ENCODE results near the gene FOXE3. TPM values are rescaled to one million over a fixed set of nuclear protein-coding genes. Genes with fewer than 3 reads are reported as not detected.

FOXE3 gene
- total and polyA plus RNA-seq, 9 donors, result not detected

- DNase-seq, result no peak
- Histone ChIP-seq H3K27me3 (no peaks in the 10 kb centered on the region), H3K4me3 (no peak overlapping the region), H3K9me3 (no peaks in the 10 kb centered on the region), H3K36me3 (no peaks in the 10 kb centered on the region), H3K27ac (no peak overlapping the region), H3K4me1 (ENCODE audit: insufficient read depth) (no peaks in the 10 kb centered on the region)
- WGBS, 3 donors, result 78 to 93% (median 92%) methylated on average over 6 of the region's 6 CpGs
- intact Hi-C loops (cut with DNase I), result no loop called here
- TF ChIP-seq EP300 (IDR thresholded peaks at IDR 0.05), result no peak
- TF ChIP-seq POLR2A (IDR thresholded peaks at IDR 0.05), result no peak
These were observed 19.4 kb upstream of the FOXE3 start for GRCh38 chr1:47396671-47397196.

DNA sequence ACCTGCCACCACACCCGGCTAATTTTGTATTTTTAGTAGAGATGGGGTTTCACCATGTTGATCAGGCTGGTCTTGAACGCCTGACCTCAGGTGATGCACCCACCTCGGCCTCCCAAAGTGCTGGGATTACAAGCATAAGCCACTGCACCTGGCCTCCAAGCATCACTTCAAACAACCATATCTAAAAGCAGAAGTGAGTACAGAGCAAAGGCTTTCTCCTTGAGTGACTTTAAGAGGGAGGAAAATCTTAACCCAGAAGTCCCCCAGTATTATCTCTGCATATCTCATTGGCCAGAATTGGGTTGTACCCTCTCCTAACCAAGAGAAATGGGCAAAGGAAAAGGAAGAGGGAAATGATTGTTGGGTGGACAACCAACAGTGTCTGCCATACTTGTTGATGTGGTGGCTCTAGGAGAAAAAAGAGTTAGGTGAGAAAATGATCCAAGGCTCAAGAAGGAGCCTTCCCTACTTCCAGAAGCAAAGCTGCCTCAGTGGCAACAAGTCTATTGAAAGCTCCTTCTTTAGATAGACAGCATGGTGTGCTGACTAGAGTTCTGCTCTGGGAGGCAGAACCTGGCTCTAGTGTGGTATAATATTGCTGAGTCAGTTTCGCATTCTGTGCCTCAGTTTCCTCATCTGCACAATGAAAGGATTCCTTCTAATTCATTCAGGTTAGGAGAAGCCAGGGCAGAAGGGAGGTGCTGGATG is 16.8 kb upstream of the FOXE3 start:
- H3K27me3 ChIP-seq, result no peaks in the 10 kb centered on the region
- no peak overlapping the region for H3K27ac ChIP-seq
- 92 to 93% (median 93%) methylated on average over 4 of the region's 4 CpGs for WGBS, 3 donors
- intact Hi-C loops (cut with DNase I), result no loop called here
- DNase-seq, result no peak
- no peaks in the 10 kb centered on the region for H3K4me1 ChIP-seq (ENCODE audit: insufficient read depth)
- H3K4me3 ChIP-seq, result no peak overlapping the region
- H3K36me3 ChIP-seq, result no peaks in the 10 kb centered on the region
- no peak for TF ChIP-seq POLR2A (IDR thresholded peaks at IDR 0.05)
- TF ChIP-seq EP300 (IDR thresholded peaks at IDR 0.05), result no peak
- TF ChIP-seq CTCF (IDR thresholded peaks at IDR 0.05), result no peak
- no peaks in the 10 kb centered on the region for H3K9me3 ChIP-seq

DNA sequence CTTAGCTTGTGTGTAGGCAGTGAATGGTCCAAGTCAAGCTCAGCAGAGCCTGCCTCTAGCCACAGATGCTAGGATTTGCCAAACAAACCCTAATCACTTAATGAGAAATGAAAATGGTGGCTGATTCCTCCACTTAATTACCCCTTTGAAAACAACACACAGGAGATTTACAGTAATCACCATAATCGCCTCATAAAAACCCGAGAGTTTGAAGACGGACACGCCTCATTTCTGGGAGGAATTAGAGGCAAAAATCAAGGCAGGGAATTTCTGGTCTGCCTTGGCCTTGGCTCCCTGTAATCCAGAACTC is 16.3 kb upstream of the FOXE3 start:
- TF ChIP-seq POLR2A (IDR thresholded peaks at IDR 0.05), result no peak
- no peak for TF ChIP-seq CTCF (IDR thresholded peaks at IDR 0.05)
- no peak for TF ChIP-seq EP300 (IDR thresholded peaks at IDR 0.05)
- DNase-seq, result no peak
- no peaks in the 10 kb centered on the region for H3K4me1 ChIP-seq (ENCODE audit: insufficient read depth)
- H3K9me3 ChIP-seq, result no peaks in the 10 kb centered on the region
- H3K27ac ChIP-seq, result no peak overlapping the region
- no peaks in the 10 kb centered on the region for H3K27me3 ChIP-seq
- H3K36me3 ChIP-seq, result no peaks in the 10 kb centered on the region
- 80 to 89% (median 83%) methylated on average over 4 of the region's 4 CpGs for WGBS, 3 donors
- H3K4me3 ChIP-seq, result no peak overlapping the region
- intact Hi-C loops (cut with DNase I), result no loop called here

GRCh38 chr1:47401761-47402160 is 14.3 kb upstream of the FOXE3 start:
- no peaks in the 10 kb centered on the region for H3K36me3 ChIP-seq
- no peaks in the 10 kb centered on the region for H3K9me3 ChIP-seq
- H3K27ac ChIP-seq, result no peak overlapping the region
- TF ChIP-seq CTCF (IDR thresholded peaks at IDR 0.05) (no peak), POLR2A (IDR thresholded peaks at IDR 0.05) (no peak), EP300 (IDR thresholded peaks at IDR 0.05) (no peak)
- H3K4me3 ChIP-seq, result no peak overlapping the region
- no peak for DNase-seq
- no peaks in the 10 kb centered on the region for H3K4me1 ChIP-seq (ENCODE audit: insufficient read depth)
- no peaks in the 10 kb centered on the region for H3K27me3 ChIP-seq
- WGBS, 3 donors, result 67 to 89% (median 68%) methylated on average over 4 of the region's 4 CpGs
- intact Hi-C loops (cut with DNase I), result no loop called here

- intact Hi-C loops (cut with DNase I), result no loop called here
- DNase-seq, result no peak
- Histone ChIP-seq H3K4me1 (ENCODE audit: insufficient read depth) (no peaks in the 10 kb centered on the region), H3K27ac (no peak overlapping the region), H3K4me3 (no peak overlapping the region), H3K9me3 (no peaks in the 10 kb centered on the region), H3K36me3 (no peaks in the 10 kb centered on the region), H3K27me3 (no peaks in the 10 kb centered on the region)
- no peak for TF ChIP-seq EP300 (IDR thresholded peaks at IDR 0.05)
- no peak for TF ChIP-seq CTCF (IDR thresholded peaks at IDR 0.05)
- TF ChIP-seq POLR2A (IDR thresholded peaks at IDR 0.05), result no peak
- 82 to 92% (median 86%) methylated on average over 4 of the region's 4 CpGs for WGBS, 3 donors
These were observed 13.5 kb upstream of the FOXE3 start for GRCh38 chr1:47402591-47402990.

Data from ovary (tissue), 9 donors.